Activated T-cell treated with anti-CD3 and anti-CD28 coated beads, Interleukin-2, amount 50 U/mL, for 4 hours (primary cell): ENCODE data around the gene MAP6. TPM values are rescaled to one million over a fixed set of nuclear protein-coding genes. Genes with fewer than 3 reads are reported as not detected.
"Not testable (repeated sequence)": the region's sequence is repeated elsewhere in the genome, so short reads cannot be mapped to it uniquely, and the experiment has no call there.

Source experiments
- ATAC-seq, 2 donors: fragments of 200-7000 bp; cut with Tn5 transposase; one replicate each; pipeline ENCODE4 v1.10.0; 2021
- DNase-seq: peaks from one replicate; pipeline ENCODE4 v3.0.0-alpha.2; 2020
- H3K27me3 Mint-ChIP-seq: one replicate; pipeline ENCODE4 v1.8.0; 2021; ENCODE audit warnings: low read depth, mixed read lengths
- H3K36me3 Mint-ChIP-seq: one replicate; pipeline ENCODE4 v1.8.0; 2022; ENCODE audit warnings: mixed read lengths; ENCODE audit not compliant: insufficient read depth
- H3K4me1 Mint-ChIP-seq: one replicate; pipeline ENCODE4 v1.8.0; 2021; ENCODE audit warnings: low read depth, mixed read lengths
- H3K4me3 Mint-ChIP-seq: one replicate; pipeline ENCODE4 v1.8.0; 2021; ENCODE audit warnings: mild to moderate bottlenecking, moderate library complexity, mixed read lengths
- H3K9me3 Mint-ChIP-seq: one replicate; pipeline ENCODE4 v1.8.0; 2021; ENCODE audit warnings: mixed read lengths
- total RNA-seq, 3 donors: library from RNA; stranded (reverse); gene quantifications; one replicate each; pipeline ENCODE4 v1.2.1, GENCODE V29; 2021

MAP6 gene
- total RNA-seq: not detected

- Mint-ChIP-seq H3K36me3 (no peaks in the 10 kb centered on the region), H3K9me3 (no peaks in the 10 kb centered on the region), H3K27me3 (peaks cover 71% of the 10 kb centered on the region), H3K4me1 (peaks cover 10% of the 10 kb centered on the region), H3K4me3 (peak within 1 kb of the TSS; percentile 80)
- no peak for DNase-seq
- peak; percentile 58 to 59 for ATAC-seq
These were observed at the start of gene MAP6 for GRCh38 chr11:75668451-75669297. MAP6 (minus strand) TSS chr11:75669038; CDS start chr11:75668369, 669 bp downstream.

- Mint-ChIP-seq H3K9me3 (no peaks in the 10 kb centered on the region), H3K36me3 (no peaks in the 10 kb centered on the region), H3K27me3 (no peaks in the 10 kb centered on the region), H3K4me3 (no peak within 1 kb of the TSS), H3K4me1 (no peaks in the 10 kb centered on the region)
- DNase-seq (no peak), ATAC-seq (no peak)
These were observed 49.0 kb upstream of the MAP6 start, which contains the start of gene MOGAT2 for GRCh38 chr11:75717608-75718418. MOGAT2 (plus strand) TSS chr11:75717838; CDS start chr11:75717889, 51 bp downstream.

GRCh38 chr11:75716659-75717058 is 47.8 kb upstream of the MAP6 start:
- H3K9me3 Mint-ChIP-seq: no peaks in the 10 kb centered on the region
- H3K27me3 Mint-ChIP-seq: no peaks in the 10 kb centered on the region
- no peak for DNase-seq
- no peak for ATAC-seq
- H3K36me3 Mint-ChIP-seq: no peaks in the 10 kb centered on the region
- H3K4me1 Mint-ChIP-seq: no peaks in the 10 kb centered on the region
- no peak overlapping the region for H3K4me3 Mint-ChIP-seq

GRCh38 chr11:75715688-75716087 is 46.9 kb upstream of the MAP6 start:
- Mint-ChIP-seq H3K4me3 (no peak overlapping the region), H3K36me3 (no peaks in the 10 kb centered on the region)
- no peak for ATAC-seq

GRCh38 chr11:75714211-75714610 is 45.4 kb upstream of the MAP6 start:
- Mint-ChIP-seq H3K36me3 (no peaks in the 10 kb centered on the region), H3K4me1 (no peaks in the 10 kb centered on the region), H3K4me3 (no peak overlapping the region), H3K27me3 (peaks cover 5% of the 10 kb centered on the region), H3K9me3 (no peaks in the 10 kb centered on the region)
- DNase-seq (no peak), ATAC-seq (no peak)

More at GRCh38 chr11:75715688-75716087, 46.9 kb upstream of the MAP6 start:
- DNase-seq: no peak
- H3K9me3 Mint-ChIP-seq: no peaks in the 10 kb centered on the region
- H3K4me1 Mint-ChIP-seq: no peaks in the 10 kb centered on the region
- peaks cover 5% of the 10 kb centered on the region for H3K27me3 Mint-ChIP-seq

- Mint-ChIP-seq H3K4me3 (no peak overlapping the region), H3K27me3 (peaks cover 3% of the 10 kb centered on the region), H3K9me3 (no peaks in the 10 kb centered on the region), H3K36me3 (no peaks in the 10 kb centered on the region), H3K4me1 (peaks cover 2% of the 10 kb centered on the region)
- ATAC-seq (peak; percentile 90 to 97), DNase-seq (peak; percentile 53)
These were observed 37.5 kb upstream of the MAP6 start for GRCh38 chr11:75706260-75706729.

- H3K9me3 Mint-ChIP-seq: no peaks in the 10 kb centered on the region
- ATAC-seq: no peak
- no peaks in the 10 kb centered on the region for H3K27me3 Mint-ChIP-seq
- no peaks in the 10 kb centered on the region for H3K36me3 Mint-ChIP-seq
- H3K4me1 Mint-ChIP-seq: peaks cover 2% of the 10 kb centered on the region
- DNase-seq: no peak
- H3K4me3 Mint-ChIP-seq: no peak overlapping the region
These were observed 36.7 kb upstream of the MAP6 start for GRCh38 chr11:75705541-75705940.

- H3K4me1 Mint-ChIP-seq: peaks cover 2% of the 10 kb centered on the region
- no peaks in the 10 kb centered on the region for H3K36me3 Mint-ChIP-seq
- ATAC-seq (no peak), DNase-seq (no peak)
- no peak overlapping the region for H3K4me3 Mint-ChIP-seq
- no peaks in the 10 kb centered on the region for H3K9me3 Mint-ChIP-seq
- peaks cover 13% of the 10 kb centered on the region for H3K27me3 Mint-ChIP-seq
These were observed 34.9 kb upstream of the MAP6 start for GRCh38 chr11:75703695-75704237.

GRCh38 chr11:75700940-75701339 is 32.1 kb upstream of the MAP6 start:
- no peak overlapping the region for H3K4me3 Mint-ChIP-seq
- no peaks in the 10 kb centered on the region for H3K9me3 Mint-ChIP-seq
- ATAC-seq (no peak), DNase-seq (no peak)
- H3K4me1 Mint-ChIP-seq: peaks cover 2% of the 10 kb centered on the region
- peaks cover 29% of the 10 kb centered on the region for H3K27me3 Mint-ChIP-seq
- no peaks in the 10 kb centered on the region for H3K36me3 Mint-ChIP-seq

GRCh38 chr11:75697906-75698581 is 29.2 kb upstream of the MAP6 start:
- ATAC-seq (no peak), DNase-seq (no peak)
- Mint-ChIP-seq H3K4me1 (no peaks in the 10 kb centered on the region), H3K9me3 (no peaks in the 10 kb centered on the region), H3K4me3 (no peak overlapping the region), H3K36me3 (no peaks in the 10 kb centered on the region), H3K27me3 (peaks cover 42% of the 10 kb centered on the region)

- Mint-ChIP-seq H3K4me3 (no peak overlapping the region), H3K9me3 (peaks cover under 1% of the 10 kb centered on the region), H3K4me1 (peaks cover 11% of the 10 kb centered on the region), H3K36me3 (peaks cover under 1% of the 10 kb centered on the region), H3K27me3 (peaks cover 47% of the 10 kb centered on the region)
- ATAC-seq (no peak), DNase-seq (no peak)
These were observed 23.0 kb upstream of the MAP6 start for GRCh38 chr11:75691804-75692203.

GRCh38 chr11:75689863-75690609 is 21.2 kb upstream of the MAP6 start:
- ATAC-seq (peak; percentile 53 to 59), DNase-seq (no peak)
- H3K4me1 Mint-ChIP-seq: peaks cover 11% of the 10 kb centered on the region
- peaks cover 18% of the 10 kb centered on the region for H3K9me3 Mint-ChIP-seq
- peaks cover 3% of the 10 kb centered on the region for H3K36me3 Mint-ChIP-seq
- H3K4me3 Mint-ChIP-seq: no peak overlapping the region
- H3K27me3 Mint-ChIP-seq: peaks cover 45% of the 10 kb centered on the region

GRCh38 chr11:75683856-75684255 is 15.0 kb upstream of the MAP6 start:
- not testable (repeated sequence) for ATAC-seq, H3K36me3 Mint-ChIP-seq, H3K4me3 Mint-ChIP-seq, H3K4me1 Mint-ChIP-seq, DNase-seq
- Mint-ChIP-seq H3K9me3 (peaks cover 22% of the 10 kb centered on the region), H3K27me3 (peaks cover 58% of the 10 kb centered on the region)
